Lower leg skin (tissue), 4 donors: Measurements from ENCODE around the gene PRR5. TPM values are rescaled to one million over a fixed set of nuclear protein-coding genes. Genes with fewer than 3 reads are reported as not detected.

ENCODE experiments used
- DNase-seq, 2 donors: peaks; one replicate each; pipeline ENCODE4 v3.0.0-alpha.2; 2019; ENCODE audit warnings: low spot score in 2 of 2
- H3K4me3 ChIP-seq: fragments of 200-600 bp; sonication (generic); 2 replicates; pipeline ENCODE4 v1.5.1; 2017; ENCODE audit warnings: mild to moderate bottlenecking, low read depth; ENCODE audit not compliant: poor library complexity, severe bottlenecking
- POLR2A ChIP-seq, 2 donors: fragments of 450-650 bp; IDR thresholded peaks; one replicate each; pipeline ENCODE4 v1.6.1; 2016 to 2017; ENCODE audit warnings: antibody characterized with exemption in 2 of 2, mild to moderate bottlenecking in 1 of 2, moderate library complexity in 1 of 2
- WGBS, 2 donors: methylation state at CpG; one replicate each; pipeline ENCODE4 v1.1.5; 2018; 5-methylcytosine and 5-hydroxymethylcytosine counted together
- intact Hi-C: fragments of 100-400 bp; cut with DNase I; formaldehyde crosslinking; loops from one replicate; pipeline ENCODE4 v1.15.0; 2023; ENCODE audit warnings: low total_unique reads
- total RNA-seq, 4 donors: library from RNA; depleted of rRNA; stranded (reverse); fragments of >200 nt; gene quantifications; one replicate each; pipeline ENCODE4 v1.1.0, GENCODE V29; 2016
- TF ChIP-seq, protein P1 (sequence below), 3 donors: fragments of 450-650 bp; IDR thresholded peaks; one replicate each; pipeline ENCODE4 v1.5.1; 2016; ENCODE audit warnings: antibody characterized with exemption in 3 of 3, mild to moderate bottlenecking in 3 of 3, moderate library complexity in 2 of 3

PRR5 gene
- total RNA-seq, 4 donors from 2014 or later, result 18.7 to 28.4 (median 19.6) TPM

GRCh38 chr22:44711690-44712555 is 9.9 kb downstream of the PRR5 start:
- no peak for TF ChIP-seq POLR2A (IDR thresholded peaks at IDR 0.05)
- TF ChIP-seq, protein P1, sequence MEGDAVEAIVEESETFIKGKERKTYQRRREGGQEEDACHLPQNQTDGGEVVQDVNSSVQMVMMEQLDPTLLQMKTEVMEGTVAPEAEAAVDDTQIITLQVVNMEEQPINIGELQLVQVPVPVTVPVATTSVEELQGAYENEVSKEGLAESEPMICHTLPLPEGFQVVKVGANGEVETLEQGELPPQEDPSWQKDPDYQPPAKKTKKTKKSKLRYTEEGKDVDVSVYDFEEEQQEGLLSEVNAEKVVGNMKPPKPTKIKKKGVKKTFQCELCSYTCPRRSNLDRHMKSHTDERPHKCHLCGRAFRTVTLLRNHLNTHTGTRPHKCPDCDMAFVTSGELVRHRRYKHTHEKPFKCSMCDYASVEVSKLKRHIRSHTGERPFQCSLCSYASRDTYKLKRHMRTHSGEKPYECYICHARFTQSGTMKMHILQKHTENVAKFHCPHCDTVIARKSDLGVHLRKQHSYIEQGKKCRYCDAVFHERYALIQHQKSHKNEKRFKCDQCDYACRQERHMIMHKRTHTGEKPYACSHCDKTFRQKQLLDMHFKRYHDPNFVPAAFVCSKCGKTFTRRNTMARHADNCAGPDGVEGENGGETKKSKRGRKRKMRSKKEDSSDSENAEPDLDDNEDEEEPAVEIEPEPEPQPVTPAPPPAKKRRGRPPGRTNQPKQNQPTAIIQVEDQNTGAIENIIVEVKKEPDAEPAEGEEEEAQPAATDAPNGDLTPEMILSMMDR (IDR thresholded peaks at IDR 0.05), result no peak
- no peak overlapping the region for H3K4me3 ChIP-seq
- DNase-seq, result no peak
- WGBS, 2 donors, result 61 to 67% methylated on average over 22 to 23 of the region's 23 CpGs
- intact Hi-C loops, result no loop called here

DNA sequence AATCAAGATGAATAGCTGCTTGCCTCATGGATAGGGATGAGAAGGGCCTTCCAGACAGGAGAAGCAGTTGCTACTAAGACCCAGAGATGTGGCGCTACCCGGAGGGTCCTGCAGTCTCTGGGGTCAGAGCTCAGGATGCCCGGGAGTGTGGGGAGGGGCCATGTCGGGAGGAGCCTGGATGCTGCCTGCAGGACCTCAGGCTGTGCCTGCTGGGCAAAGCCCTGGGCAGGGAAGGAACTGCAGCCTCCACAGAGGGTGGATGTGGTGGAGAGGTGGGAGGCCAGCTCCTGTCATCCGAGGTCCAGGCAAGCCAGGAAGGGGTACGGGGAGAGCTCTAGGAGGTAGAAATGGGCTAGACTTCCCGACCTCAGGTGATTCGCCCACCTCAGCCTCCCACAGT is 11.0 kb downstream of the PRR5 start:
- intact Hi-C loops, result no loop called here
- H3K4me3 ChIP-seq, result no peak overlapping the region
- no peak for DNase-seq
- WGBS, 2 donors, result 94 to 95% methylated on average over 8 of the region's 8 CpGs
- TF ChIP-seq, protein P1 (IDR thresholded peaks at IDR 0.05), result no peak
- no peak for TF ChIP-seq POLR2A (IDR thresholded peaks at IDR 0.05)

- DNase-seq, result no peak
- WGBS, 2 donors, result 65 to 69% methylated on average over 18 of the region's 18 CpGs
- intact Hi-C loops, result no loop called here
Measured at GRCh38 chr22:44714703-44715350, 12.8 kb downstream of the PRR5 start.

GRCh38 chr22:44718418-44718817 is 16.4 kb downstream of the PRR5 start:
- DNase-seq, result no peak
- intact Hi-C loops, result no loop called here
- WGBS, 2 donors, result 94% methylated on average over 3 of the region's 3 CpGs
- no peak overlapping the region for H3K4me3 ChIP-seq
- TF ChIP-seq POLR2A (IDR thresholded peaks at IDR 0.05), result no peak
- TF ChIP-seq, protein P1 (IDR thresholded peaks at IDR 0.05), result no peak

More at GRCh38 chr22:44714703-44715350, 12.8 kb downstream of the PRR5 start:
- TF ChIP-seq, protein P1 (IDR thresholded peaks at IDR 0.05), result no peak
- no peak for TF ChIP-seq POLR2A (IDR thresholded peaks at IDR 0.05)
- no peak overlapping the region for H3K4me3 ChIP-seq

- no peak for TF ChIP-seq POLR2A (IDR thresholded peaks at IDR 0.05)
- TF ChIP-seq, protein P1 (IDR thresholded peaks at IDR 0.05), result no peak
- WGBS, 2 donors, result 70 to 79% methylated on average over 12 of the region's 13 CpGs
- intact Hi-C loops, result no loop called here
- no peak overlapping the region for H3K4me3 ChIP-seq
- no peak for DNase-seq
Measured at GRCh38 chr22:44719586-44720368, 17.8 kb downstream of the PRR5 start.
